Hematopoietic multipotent progenitor cell treated with erythropoietin and hydrocortisone succinate and interleukin-3 and kit ligand, for 15 days (in vitro differentiated cells): ENCODE measurements around the gene PARP12.
"Not testable (repeated sequence)": the region's sequence is repeated elsewhere in the genome, so short reads cannot be mapped to it uniquely, and the experiment has no call there.

Experiments
- DNase-seq: peaks from one replicate; pipeline ENCODE4 v3.0.0-alpha.2; 2015; ENCODE audit warnings: low spot score

Gene PARP12, protein sequence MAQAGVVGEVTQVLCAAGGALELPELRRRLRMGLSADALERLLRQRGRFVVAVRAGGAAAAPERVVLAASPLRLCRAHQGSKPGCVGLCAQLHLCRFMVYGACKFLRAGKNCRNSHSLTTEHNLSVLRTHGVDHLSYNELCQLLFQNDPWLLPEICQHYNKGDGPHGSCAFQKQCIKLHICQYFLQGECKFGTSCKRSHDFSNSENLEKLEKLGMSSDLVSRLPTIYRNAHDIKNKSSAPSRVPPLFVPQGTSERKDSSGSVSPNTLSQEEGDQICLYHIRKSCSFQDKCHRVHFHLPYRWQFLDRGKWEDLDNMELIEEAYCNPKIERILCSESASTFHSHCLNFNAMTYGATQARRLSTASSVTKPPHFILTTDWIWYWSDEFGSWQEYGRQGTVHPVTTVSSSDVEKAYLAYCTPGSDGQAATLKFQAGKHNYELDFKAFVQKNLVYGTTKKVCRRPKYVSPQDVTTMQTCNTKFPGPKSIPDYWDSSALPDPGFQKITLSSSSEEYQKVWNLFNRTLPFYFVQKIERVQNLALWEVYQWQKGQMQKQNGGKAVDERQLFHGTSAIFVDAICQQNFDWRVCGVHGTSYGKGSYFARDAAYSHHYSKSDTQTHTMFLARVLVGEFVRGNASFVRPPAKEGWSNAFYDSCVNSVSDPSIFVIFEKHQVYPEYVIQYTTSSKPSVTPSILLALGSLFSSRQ

DNA sequence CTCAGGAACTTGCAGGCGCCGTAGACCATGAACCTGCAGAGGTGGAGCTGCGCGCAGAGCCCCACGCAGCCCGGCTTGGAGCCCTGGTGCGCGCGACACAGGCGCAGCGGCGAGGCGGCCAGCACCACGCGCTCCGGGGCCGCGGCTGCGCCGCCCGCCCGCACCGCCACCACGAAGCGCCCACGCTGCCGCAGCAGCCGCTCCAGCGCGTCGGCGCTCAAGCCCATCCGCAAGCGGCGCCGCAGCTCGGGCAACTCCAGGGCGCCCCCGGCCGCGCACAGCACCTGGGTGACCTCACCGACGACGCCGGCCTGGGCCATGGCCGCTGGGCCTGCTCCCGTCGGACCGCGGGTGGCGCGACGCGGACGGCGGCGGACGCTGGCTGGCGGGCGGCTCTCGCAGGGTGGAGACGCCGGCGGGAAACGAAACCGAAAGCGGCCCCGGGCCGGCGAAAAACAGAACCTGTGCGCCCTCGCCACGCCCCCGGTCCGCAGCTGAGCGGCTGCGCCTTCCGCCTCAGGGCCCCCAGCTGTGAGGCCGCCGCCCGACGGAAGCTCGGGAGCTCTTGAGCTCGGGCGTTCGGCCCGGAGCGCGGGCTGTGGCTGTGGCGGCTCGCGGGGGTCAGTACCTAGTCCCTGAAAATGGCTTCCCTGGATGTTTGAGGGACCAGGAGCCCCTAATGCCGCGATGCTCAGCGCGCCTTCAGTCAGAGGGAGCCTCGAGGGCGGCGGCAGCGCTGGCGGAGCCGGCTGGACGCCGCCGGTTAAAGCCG lies at the start of gene PARP12:
Gene PARP12 (minus strand): TSS at position 424 of the 772 bp plus-strand sequence. CDS start 104 bp downstream, at position 320.
- peak; percentile 92 for DNase-seq

DNA sequence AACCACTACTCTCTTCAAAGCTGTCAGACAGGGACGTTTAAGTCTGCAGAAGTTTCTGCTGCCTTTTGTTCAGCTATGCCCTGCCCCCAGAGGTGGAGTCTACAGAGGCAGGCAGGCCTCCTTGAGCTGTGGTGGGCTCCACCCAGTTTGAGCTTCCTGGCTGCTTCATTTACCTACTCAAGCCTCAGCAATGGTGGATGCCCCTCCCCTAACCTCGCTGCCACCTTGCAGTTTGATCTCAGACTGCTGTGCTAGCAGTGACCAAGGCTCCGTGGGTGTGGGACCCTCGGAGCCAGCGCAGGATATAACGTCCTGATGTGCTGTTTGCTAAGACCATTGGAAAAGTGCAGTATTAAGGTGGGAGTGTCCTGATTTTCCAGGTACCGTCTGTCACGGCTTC lies 46.0 kb upstream of the PARP12 start:
- DNase-seq, result not testable (repeated sequence)

DNA sequence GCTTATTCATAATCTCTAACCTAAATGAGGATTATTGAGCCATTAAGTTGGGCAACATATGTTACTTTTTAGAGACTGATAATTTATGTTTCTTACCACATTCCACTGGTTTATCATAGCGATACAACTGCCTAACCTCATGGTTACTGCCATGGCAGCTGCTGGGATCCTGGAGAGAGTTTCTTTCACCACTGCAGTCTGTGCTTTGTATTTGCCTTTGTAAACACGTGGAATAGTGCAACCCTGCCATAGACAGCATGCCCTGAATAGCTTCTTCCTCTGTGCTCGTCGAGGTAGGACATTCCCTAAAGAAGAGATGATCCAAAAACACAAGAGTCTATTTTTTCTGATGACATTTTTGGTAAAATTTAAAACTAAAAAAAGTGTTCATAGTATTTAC lies 33.7 kb upstream of the PARP12 start:
- DNase-seq, result no peak

DNA sequence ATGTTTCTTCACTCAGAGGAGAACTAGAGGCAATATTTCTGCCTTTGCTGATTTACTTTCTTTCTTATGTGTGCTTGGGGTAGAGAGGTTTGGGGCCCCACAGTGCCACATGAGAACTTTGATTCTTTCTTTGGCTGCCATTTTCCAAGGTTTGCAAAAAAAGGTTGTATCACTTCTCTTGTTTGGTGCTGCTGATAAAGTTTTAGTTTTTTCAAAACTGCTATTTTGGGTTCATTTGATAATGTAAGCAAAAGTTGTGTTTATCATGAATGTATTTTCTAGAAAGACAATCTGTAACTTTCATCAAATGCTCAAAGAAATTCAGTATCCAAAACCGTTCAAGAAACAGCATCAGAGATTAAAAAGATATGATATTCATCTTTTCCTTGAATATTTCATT lies 30.6 kb upstream of the PARP12 start:
- no peak for DNase-seq

DNA sequence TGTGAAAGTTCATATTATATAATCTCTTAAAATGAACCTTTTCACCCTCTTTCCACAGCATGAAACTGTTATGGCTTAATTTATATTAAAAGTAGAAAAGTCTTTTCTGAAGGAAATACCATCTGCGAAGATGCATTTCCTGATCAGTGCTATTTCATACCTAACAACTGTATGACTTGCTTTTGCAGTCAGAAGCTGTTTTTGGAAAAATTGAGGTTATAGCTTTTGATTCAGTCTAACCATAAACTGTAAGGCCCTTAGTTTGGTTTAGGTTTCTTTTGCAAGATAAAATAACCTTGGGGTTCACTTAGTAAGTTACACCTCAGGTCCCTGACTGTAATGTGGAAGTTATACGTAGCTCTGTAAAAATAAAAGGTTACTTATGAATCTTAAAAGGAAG lies 22.7 kb upstream of the PARP12 start:
- no peak for DNase-seq

DNA sequence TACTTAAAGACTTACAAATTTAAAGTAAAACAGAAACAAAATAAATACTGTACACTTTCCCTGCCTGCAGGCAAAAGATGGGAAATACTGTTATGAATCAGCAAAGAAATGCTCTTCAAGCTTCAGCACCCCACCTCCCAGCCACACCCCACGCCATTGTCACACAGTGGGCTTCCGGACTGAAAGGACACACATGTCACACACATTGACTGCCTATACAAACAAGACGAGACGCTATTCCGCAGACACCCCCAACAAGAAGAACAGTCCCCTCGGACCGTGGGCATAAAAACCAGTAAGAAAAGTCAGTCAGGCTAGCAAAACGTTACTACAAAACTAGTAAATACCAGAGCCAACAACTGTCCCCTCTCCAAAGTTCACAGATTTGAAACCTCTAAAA lies 22.2 kb upstream of the PARP12 start:
- DNase-seq, result no peak

DNA sequence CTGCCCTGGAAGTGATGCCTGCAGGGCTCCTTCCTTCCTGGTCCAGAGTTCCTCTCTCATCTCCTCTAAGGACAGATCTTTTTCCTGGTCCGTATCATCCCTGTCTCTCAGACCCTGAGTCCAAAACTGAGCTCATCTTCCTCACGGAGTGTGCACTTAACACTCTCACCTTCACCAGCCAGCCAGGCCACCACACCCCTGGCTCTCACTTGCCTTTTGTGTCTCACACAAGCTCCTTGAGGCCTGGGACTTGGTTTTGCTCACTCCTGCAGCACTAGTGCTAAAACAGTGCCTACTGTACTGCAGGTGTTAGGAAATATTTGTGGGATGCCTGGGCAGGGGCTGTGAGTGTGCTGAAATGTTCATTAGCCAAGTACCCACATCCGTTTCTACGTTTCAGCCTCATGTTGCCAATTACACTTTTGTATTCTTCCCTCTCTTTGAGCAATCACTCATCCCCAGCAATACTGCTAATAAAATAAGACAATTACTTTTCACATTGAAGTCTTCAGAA lies 21.4 kb upstream of the PARP12 start:
- no peak for DNase-seq

DNA sequence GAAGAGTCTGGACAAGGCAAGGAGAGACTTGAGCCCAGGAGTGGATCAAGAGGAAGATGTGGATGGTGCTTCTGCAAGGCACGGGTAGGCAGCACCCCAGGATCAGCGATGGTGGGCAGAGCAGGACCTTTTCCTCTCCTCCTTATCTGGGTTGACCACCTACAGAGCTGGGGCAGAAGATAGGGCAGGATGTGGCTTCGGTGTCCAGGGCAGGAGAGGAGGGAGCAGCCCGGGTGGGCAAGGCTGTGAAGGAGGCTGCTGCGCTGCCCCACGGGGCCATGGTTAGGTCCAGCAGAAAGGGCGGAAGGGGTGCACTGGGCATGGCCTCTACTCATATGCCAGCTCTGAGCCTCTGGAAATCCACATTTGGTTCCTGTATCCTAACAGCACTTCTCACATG lies 20.0 kb upstream of the PARP12 start:
- peak; percentile 19 for DNase-seq

DNA sequence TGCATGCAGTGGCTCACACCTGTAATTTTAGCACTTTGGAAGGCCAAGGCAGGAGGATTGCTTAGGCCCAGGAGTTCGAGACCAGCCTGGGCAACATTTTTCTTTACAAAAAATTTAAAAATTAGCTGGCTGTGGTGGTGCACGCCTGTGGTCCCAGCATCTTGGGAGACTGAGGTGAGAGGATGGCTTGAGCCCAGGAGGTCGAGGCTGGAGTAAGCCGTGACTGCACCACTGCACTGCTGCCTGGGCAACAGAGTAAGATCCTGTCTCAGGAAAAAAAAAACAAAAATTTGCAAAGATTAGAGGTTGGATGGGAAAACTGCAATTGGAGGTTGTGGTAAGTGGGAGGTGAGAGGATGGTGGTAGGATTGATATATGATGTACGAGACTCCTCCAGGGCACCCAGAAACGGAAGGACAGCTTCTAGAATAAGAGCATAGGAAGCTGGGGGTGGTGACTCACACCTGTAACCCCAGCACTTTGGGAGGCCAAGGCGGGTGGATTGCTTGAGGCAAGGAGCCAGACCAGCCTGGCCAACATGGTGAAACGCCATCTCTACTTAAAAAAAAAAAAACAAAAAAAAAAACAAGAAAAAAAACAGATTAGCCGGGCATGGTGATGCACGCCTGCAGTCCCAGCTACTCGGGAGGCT lies 19.1 kb upstream of the PARP12 start:
- DNase-seq, result no peak

DNA sequence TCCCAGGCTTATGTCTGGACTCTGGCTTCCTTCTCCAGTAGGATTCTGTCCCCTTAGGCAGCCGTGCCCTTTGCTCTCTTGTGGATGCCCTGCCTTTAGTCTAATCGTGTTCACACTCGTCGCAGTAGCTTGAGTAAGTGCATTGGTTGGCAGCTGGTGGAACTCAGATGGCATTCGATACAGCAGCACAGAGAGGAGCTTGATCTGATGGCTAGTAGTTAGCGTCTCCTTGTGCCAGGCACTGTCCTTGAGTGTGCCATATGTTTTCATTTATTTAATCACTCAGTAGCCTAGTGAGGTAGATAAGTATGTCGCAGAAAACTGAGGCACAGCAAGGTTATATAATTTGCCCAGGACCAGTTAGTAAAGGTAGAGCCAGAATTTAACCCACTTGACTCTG lies 18.2 kb upstream of the PARP12 start:
- no peak for DNase-seq

DNA sequence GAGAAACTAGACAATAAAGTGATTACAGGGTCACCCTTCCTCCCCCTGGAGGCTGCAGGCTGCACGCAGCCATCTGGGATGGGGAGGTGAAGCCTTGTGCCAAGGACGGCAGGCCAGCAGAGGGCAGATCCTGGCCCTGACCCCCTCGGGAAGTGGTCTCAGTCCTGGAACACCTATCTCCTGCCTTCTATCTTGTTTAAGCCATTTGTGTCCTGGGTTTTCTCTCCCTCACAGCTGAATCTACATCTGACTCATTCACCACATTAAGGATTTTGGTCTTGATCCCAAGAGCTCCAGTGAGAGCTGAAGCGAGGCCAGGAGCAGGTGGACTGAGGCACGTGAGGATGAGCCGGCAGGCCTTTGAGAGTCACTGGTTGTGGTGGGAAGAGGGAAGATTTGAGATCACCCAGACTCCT lies 16.4 kb upstream of the PARP12 start:
- peak; percentile 32 for DNase-seq

DNA sequence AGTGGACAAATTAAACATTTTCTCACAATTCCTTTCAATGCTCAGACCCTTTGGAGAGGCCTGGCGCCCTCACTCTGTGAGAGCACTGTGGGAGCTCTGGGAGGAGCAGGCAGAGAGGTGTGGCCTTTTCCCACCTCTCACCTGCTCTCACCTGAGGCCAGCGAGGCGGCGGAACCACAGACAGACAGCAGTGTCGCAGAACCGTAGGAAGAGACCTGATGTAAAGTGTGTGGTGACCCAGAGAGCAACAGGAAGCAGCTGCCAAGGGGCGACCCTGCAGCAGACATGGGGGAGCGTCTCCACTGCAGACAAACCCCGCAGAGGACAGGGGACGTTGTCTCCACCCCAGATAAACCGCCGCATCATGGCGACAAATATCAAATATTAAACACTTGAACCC lies 15.6 kb upstream of the PARP12 start:
- no peak for DNase-seq

DNA sequence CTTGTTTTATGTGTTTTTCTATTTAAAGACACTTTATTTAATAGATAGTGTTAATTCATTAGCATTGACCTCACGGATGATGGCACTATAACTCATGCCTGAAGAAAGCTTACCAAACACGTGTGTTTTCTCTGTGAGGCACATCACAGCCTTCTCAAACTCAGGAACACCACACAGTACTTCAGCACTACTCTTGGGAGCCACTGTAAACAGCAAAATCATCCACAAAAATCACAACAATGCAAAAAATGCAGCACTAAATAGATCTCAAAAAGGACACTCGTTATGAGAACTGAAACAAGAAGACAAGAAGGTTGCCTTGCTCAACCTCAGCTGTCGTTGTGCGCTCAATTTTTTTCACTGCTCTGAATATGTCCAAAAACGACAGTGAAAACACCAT lies 12.0 kb upstream of the PARP12 start:
- DNase-seq, result no peak

DNA sequence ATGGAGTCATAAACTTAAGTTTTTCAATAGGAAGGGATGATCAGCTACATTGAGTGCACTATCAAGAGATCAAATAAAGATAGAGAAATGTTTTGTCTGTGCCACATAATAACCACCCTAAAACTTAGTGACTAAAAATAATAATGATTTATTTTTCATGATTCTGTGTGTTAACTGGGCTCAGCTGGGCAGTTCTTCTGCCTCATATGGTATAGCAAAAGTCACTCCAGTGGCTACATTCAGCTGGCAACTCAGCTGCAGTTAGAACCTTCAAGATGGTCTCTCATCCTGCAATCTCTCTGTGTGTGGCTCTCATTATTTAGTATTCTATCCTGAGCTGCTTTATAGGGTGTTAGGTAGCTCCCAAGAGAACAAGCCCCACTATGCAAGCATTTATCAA lies 7.8 kb upstream of the PARP12 start:
- no peak for DNase-seq

DNA sequence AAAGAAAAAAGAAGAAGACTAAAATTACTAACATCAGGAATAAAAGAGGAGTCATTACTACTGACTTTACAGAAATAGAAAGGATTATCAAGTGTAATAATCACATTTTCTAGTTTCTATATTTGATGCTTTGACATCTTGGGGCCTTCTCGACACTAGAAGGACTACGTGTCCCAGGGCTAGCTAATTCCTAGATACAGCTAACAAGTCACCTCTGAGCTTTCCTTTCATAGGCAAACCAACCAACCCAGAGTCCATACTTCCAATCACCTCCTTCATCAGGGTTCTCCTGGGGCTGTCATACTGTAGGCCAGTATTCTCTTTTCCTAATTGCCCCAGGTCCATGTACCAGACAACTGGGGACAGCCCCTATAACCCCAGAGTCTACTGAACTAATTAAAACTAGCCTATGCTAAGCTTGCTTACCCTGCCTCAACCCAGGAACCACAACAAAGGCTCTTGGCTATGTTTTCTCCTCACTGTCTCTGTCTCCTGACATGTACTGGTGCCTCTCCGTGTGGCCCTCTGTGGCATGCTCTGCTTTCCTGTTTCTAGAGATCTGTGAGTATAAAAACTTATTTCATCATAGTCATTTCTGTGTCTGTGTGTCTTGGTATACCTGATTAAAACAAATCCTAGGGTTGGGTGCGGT lies 6.7 kb upstream of the PARP12 start:
- DNase-seq, result no peak

DNA sequence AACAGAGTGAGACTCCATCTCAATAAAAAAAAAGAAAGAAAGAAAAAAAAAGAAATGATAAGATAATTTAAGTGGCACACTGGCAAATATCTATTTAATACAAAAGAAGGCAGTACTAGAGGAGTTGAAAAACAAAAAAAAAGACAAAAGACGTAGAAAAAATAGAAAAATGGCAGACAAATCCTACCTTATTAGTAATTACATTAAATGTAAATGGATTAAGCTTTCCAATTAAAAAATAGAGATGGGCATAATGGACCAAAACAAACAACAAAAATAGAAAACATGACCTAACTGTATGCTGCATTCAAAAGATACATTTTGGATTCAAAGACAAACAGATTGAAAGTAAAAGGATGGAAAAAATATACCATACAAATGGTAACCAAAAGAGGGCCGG lies 5.3 kb upstream of the PARP12 start:
- no peak for DNase-seq

DNA sequence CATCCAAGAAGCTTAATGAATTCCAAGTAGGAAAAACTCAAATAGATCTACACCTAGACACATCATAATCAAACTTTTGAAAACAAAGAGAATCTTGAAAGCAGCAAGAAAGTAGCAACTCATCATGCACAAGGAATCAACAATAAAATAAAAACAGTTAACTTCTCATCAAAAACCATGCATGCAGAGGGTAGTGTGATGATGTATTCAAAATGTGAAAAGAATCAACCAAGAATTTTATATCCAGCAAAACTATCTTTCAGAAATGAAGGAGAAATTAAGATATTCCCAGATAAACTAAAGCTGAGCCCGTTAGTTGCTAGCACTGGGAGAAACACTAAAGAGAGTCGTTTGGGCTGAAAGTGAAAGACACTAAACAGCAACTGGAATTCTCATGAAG lies 4.3 kb upstream of the PARP12 start:
- no peak for DNase-seq

DNA sequence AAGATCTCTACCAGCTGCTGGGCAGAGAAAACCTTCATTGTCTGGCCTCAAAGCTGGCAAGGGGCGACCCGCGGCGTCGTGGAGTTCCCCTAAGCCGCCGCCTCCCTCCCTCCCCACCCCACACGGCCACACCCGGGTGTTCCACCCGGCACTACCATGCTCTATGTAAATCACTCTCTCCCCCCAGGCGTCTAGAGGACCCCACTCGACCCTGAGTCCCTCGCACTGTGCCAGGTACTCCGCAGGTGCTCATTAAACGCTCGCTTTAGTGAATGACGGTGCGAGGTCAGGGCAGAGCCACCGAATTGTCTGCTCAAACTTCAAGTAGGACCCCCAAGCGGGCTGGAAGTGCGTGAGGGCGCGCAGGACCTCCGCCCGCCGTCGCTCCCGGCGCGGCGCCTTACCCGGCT lies 628 bp downstream of the PARP12 start:
- DNase-seq, result peak; percentile 34

DNA sequence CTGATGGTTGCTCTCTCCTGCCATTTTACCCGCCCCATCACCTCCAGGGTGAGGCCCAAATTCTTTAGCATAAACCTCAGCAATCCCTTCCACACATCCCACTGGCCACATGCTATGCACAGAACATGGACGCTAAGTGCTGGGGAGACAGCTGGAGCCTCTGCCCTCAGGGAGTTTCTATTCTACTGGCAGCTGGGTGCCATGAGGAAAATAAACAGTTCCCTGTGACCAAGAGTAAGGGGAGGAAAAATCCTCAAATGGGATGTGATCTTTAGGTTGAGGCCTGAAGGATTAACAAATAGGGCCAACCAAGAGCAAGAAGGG lies 1.2 kb downstream of the PARP12 start:
- no peak for DNase-seq

DNA sequence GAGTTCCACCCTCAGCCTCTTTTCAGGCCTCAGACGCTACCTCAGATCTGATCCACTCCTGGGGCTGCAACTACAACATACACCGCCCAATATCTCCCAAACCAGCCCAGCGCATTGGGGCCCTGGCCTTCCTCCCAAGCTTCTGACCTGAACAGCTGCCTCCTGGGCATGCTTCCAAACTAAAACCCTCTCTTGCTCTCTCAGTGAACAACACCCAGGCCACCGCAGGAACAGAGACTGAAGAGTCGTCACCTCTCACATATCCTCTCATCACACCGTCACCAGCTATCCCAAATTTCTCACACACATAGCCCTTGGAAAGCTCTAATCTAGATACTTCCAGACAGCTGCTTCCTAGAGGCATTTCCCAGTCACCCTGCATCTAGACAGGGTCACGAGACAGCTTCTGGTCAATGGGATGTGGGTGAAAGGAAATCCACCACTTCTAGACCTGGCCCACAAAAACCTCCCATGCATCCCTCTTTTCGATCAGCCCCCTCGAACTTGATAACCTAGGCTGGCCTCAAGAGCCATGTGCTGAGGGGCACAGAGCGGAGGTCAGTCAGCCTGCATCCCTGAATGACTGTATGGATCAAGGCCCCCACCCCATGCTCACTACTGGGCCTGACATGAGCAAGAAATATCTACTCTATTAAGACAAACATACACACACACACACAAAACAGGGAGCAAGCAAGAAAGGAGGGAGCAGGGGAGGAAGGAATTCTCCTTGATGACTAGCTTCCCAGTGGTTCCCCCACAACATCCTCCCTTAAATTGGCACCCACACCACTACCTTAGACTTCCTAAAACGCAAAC lies 1.8 kb downstream of the PARP12 start:
- DNase-seq, result peak; percentile 81

DNA sequence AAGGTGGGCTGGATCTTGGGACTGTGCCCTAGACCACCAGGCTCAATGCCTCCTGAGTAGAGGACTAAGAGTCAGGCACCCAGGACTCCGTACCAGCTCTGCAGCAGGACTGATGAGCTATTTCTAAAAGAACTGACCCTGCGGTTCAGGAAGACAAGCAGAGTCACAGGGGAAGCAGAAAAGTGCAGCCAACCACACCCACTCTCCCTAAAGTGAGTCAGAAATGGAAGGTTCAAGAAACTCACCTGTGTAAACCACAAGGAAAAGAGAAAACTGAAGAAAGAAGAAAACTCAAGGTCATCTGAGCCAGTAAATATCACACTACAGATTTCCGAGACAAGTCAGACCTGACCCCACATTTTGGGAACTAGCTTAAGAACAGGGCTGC lies 2.5 kb downstream of the PARP12 start:
- peak; percentile 33 for DNase-seq
